K562 (cell line): ENCODE data around the gene TNIK. TPM values are rescaled to one million over a fixed set of nuclear protein-coding genes. Genes with fewer than 3 reads are reported as not detected.

Source experiments
- ATAC-seq: fragments of 200-7000 bp; cut with Tn5 transposase; 3 replicates; pipeline ENCODE4 v1.9.1; 2020; ENCODE audit warnings: moderate library complexity
- BruUV-seq: library from RNA; stranded (reverse); fragments of 400-500 nt; replicated peaks from 2 replicates; lab custom pipeline; 2021; lab: Mats Ljungman, UMichigan
- CTCF ChIA-PET: fragments of 300-600 bp; formaldehyde crosslinking; extraction: SDS; loops from one replicate; lab custom pipeline; 2021; ENCODE audit warnings: low intra/inter-chr PET ratio; lab: Yijun Ruan, JAX
- POLR2A ChIA-PET: fragments of 300-600, 350-650 bp; sonication (Branson Sonifier 250); formaldehyde crosslinking; extraction: SDS; loops from one replicate; lab custom pipeline; 2021; ENCODE audit warnings: antibody characterized with exemption, inconsistent platforms; lab: Yijun Ruan, JAX
- DNase-seq, 4 experiments: peaks; one replicate each; pipeline versions ENCODE4 v3.0.0 to v3.0.0-alpha.2; 2011 to 2018; ENCODE audit warnings: low spot score in 3 of 4, mixed read lengths in 3 of 4; ENCODE audit errors: extremely low read depth in 1 of 4
- FAIRE-seq: peaks from 2 replicates; lab custom pipeline; 2011; peaks lifted over from hg19 to GRCh38; lab: Jason Lieb, UNC
- H2AFZ ChIP-seq: 2 replicates; pipeline ENCODE4 v1.6.0; 2011; ENCODE audit warnings: low read depth, low read length, control low read depth, inconsistent platforms
- H3K27ac ChIP-seq: fragments of 200-600 bp; 3 replicates; pipeline ENCODE4 v1.8.0; 2011; ENCODE audit warnings: low read depth, mild to moderate bottlenecking, control low read depth, inconsistent platforms, low read length, moderate library complexity, mixed read lengths; ENCODE audit errors: extremely low read depth
- H3K27me3 ChIP-seq, 2 experiments: fragments of 300-600 bp in 1 of 2; 2 replicates in 1 of 2; 3 replicates in 1 of 2; pipeline versions ENCODE4 v1.6.0 to v1.8.0; 2011; ENCODE audit warnings: inconsistent platforms in 2 of 2, low read length in 2 of 2, mild to moderate bottlenecking in 1 of 2, mixed read lengths in 1 of 2, moderate library complexity in 1 of 2; ENCODE audit not compliant: control insufficient read depth in 2 of 2, insufficient read depth in 2 of 2
- H3K36me3 ChIP-seq: fragments of 300-600 bp; 3 replicates; pipeline ENCODE4 v1.8.0; 2011; ENCODE audit warnings: mild to moderate bottlenecking, low read length, inconsistent platforms; ENCODE audit not compliant: control insufficient read depth, insufficient read depth
- H3K4me1 ChIP-seq, 2 experiments: fragments of 200-600 bp in 1 of 2; replicated peaks in 1 of 2; 2 replicates in 1 of 2; 3 replicates in 1 of 2; pipeline versions ENCODE4 v1.5.1 to v1.8.0; 2011; ENCODE audit warnings: inconsistent platforms in 2 of 2, low read length in 2 of 2, mild to moderate bottlenecking in 1 of 2, mixed read lengths in 1 of 2, moderate library complexity in 1 of 2; ENCODE audit not compliant: control insufficient read depth in 2 of 2, insufficient read depth in 2 of 2
- H3K4me2 ChIP-seq: 2 replicates; pipeline ENCODE4 v1.6.1; 2011; ENCODE audit warnings: low read length, control low read depth, inconsistent platforms, mixed read lengths; ENCODE audit not compliant: insufficient read depth
- H3K4me3 ChIP-seq: fragments of 200-600 bp; sonication (generic), shearing (Covaris generic); 2 replicates; pipeline ENCODE4 v1.5.1; 2016; ENCODE audit warnings: control low read depth, inconsistent platforms
- H3K79me2 ChIP-seq: fragments of 200-600 bp; 3 replicates; pipeline ENCODE4 v1.8.0; 2011; ENCODE audit warnings: low read length, inconsistent platforms; ENCODE audit not compliant: control insufficient read depth, insufficient read depth
- H3K9ac ChIP-seq, 2 experiments: 2 replicates each; pipeline versions ENCODE4 v1.6.0 to v1.6.1; 2011; ENCODE audit warnings: low read depth in 2 of 2, low read length in 2 of 2, control low read depth in 1 of 2, inconsistent platforms in 1 of 2, mild to moderate bottlenecking in 1 of 2, mixed read lengths in 1 of 2; ENCODE audit not compliant: insufficient read depth in 1 of 2
- H3K9me1 ChIP-seq: one replicate; pipeline ENCODE4 v1.6.0; 2011; ENCODE audit warnings: inconsistent platforms, mild to moderate bottlenecking, low read length, moderate library complexity; ENCODE audit not compliant: control insufficient read depth, insufficient read depth
- H3K9me3 ChIP-seq: replicated peaks from 2 replicates; pipeline ENCODE4 v1.5.1; 2011; ENCODE audit warnings: low read depth, low read length, inconsistent platforms; ENCODE audit not compliant: control insufficient read depth, insufficient read depth
- H4K20me1 ChIP-seq: replicated peaks from 2 replicates; pipeline ENCODE4 v1.6.1; 2011; ENCODE audit warnings: low read length, inconsistent platforms, mixed read lengths; ENCODE audit not compliant: control insufficient read depth, insufficient read depth
- CBFB ChIP-seq: sonication (generic); formaldehyde crosslinking; IDR thresholded peaks from 2 replicates; pipeline ENCODE4 v1.4.0; 2020; ENCODE audit warnings: mild to moderate bottlenecking, missing genetic modification reagents
- CSDE1 ChIP-seq, 2 experiments: fragments of 450-650 bp; IDR thresholded peaks; 2 replicates each; pipeline ENCODE4 v1.6.1; 2016; ENCODE audit warnings: mild to moderate bottlenecking in 1 of 2
- FOXA3 ChIP-seq, 2 experiments: fragments of 450-650 bp in 1 of 2; sonication (generic) in 1 of 2; formaldehyde crosslinking; IDR thresholded peaks in 1 of 2; conservative IDR thresholded peaks in 1 of 2; 2 replicates each; pipeline versions ENCODE4 v1.4.0 to v1.8.0; 2020 to 2022; ENCODE audit warnings: mild to moderate bottlenecking in 2 of 2, missing genetic modification reagents in 1 of 2
- MAFG ChIP-seq: fragments of 450-650 bp; conservative IDR thresholded peaks from 2 replicates; pipeline ENCODE4 v1.6.1; 2016; ENCODE audit warnings: missing genetic modification characterization, missing compliant biosample characterization
- MAFK ChIP-seq: IDR thresholded peaks from 2 replicates; pipeline ENCODE4 v1.6.1; 2011; ENCODE audit warnings: low read length, improper control_type of control experiment
- PHTF2 ChIP-seq: fragments of 250-450 bp; sonication (Bioruptor Pico); IDR thresholded peaks from 2 replicates; pipeline ENCODE4 v1.5.0; 2021; ENCODE audit warnings: mild to moderate bottlenecking
- POLR2B ChIP-seq: fragments of 450-650 bp; IDR thresholded peaks from 2 replicates; pipeline ENCODE4 v1.6.1; 2018; ENCODE audit warnings: low read depth; ENCODE audit not compliant: partially characterized antibody
- PRDM10 ChIP-seq: fragments of 450-650 bp; IDR thresholded peaks from 2 replicates; pipeline ENCODE4 v1.6.1; 2018; ENCODE audit not compliant: partially characterized antibody
- SNAPC5 ChIP-seq: fragments of 250-450 bp; sonication (Bioruptor Pico); IDR thresholded peaks from 2 replicates; pipeline ENCODE4 v1.8.0; 2021; ENCODE audit warnings: moderate library complexity, mild to moderate bottlenecking, inconsistent platforms
- SRSF7 ChIP-seq: fragments of 200-400 bp; formaldehyde crosslinking; optimal IDR thresholded peaks from 2 replicates; pipeline ENCODE3; 2017; ENCODE audit warnings: mild to moderate bottlenecking, low read depth, low read length
- SRSF9 ChIP-seq: fragments of 200-400 bp; formaldehyde crosslinking; IDR thresholded peaks from 2 replicates; pipeline ENCODE4 v1.6.1; 2017; ENCODE audit warnings: low read depth, low read length, borderline replicate concordance
- ZNF277 ChIP-seq: fragments of 250-450 bp; sonication (Bioruptor Pico); IDR thresholded peaks from 2 replicates; pipeline ENCODE4 v1.8.0; 2022; ENCODE audit warnings: inconsistent platforms, mild to moderate bottlenecking, moderate library complexity, borderline replicate concordance
- ZNF561 ChIP-seq: fragments of 450-650 bp; formaldehyde crosslinking; conservative IDR thresholded peaks from 2 replicates; pipeline ENCODE4 v1.4.0; 2020; ENCODE audit warnings: mild to moderate bottlenecking, moderate library complexity
- ZNF586 ChIP-seq: fragments of 450-650 bp; formaldehyde crosslinking; conservative IDR thresholded peaks from 2 replicates; pipeline ENCODE4 v1.4.0; 2020; ENCODE audit warnings: mild to moderate bottlenecking, moderate library complexity
- ZNF699 ChIP-seq: fragments of 250-450 bp; sonication (Bioruptor Pico); IDR thresholded peaks from 2 replicates; pipeline ENCODE4 v1.8.0; 2021; ENCODE audit warnings: mild to moderate bottlenecking, moderate library complexity; ENCODE audit not compliant: insufficient replicate concordance
- whole genome bisulfite sequencing: fragments of 100-300 bp; shearing (Covaris generic); methylation state at CpG from one replicate; pipeline ENCODE4 v1.1.6; 2016; ENCODE audit warnings: low coverage, mixed read lengths; ENCODE audit not compliant: insufficient coverage; ENCODE audit errors: missing lambda C conversion rate; 5-methylcytosine and 5-hydroxymethylcytosine counted together
- in situ Hi-C: fragments of 300-500 bp; cut with MboI; formaldehyde crosslinking; loops from 4 replicates; pipeline ENCODE4 v1.15.0; 2018; ENCODE audit warnings: inconsistent platforms, mixed read lengths
- intact Hi-C: fragments of 100-400 bp; cut with micrococcal nuclease; formaldehyde crosslinking; loops from 2 replicates; pipeline ENCODE4 v1.14.2; 2022
- polyA plus RNA-seq, 8 experiments: library from polyadenylated mRNA; depleted of rRNA in 4 of 8; stranded (reverse) in 5 of 8; unstranded in 3 of 8; fragments of >200 nt; fragmentation: Nextera tagmentation in 2 of 8; fragmentation: Illumina TruSeq in 1 of 8; extraction: Ambion mirVana in 2 of 8; extraction: Trizol in 1 of 8; gene quantifications; 2 replicates each; pipeline versions ENCODE4 v1.2.1 to v1.2.3, GENCODE V29; 2011 to 2014; ENCODE audit warnings: inconsistent platforms in 1 of 8, missing spikeins in 1 of 8
- total RNA-seq, 7 experiments: library from RNA; depleted of rRNA in 6 of 7; stranded (reverse); fragments of >200 nt in 6 of 7; fragmentation: Illumina TruSeq in 2 of 7; extraction: Trizol in 2 of 7; gene quantifications; 2 replicates each; pipeline versions ENCODE4 v1.2.1 to v1.2.3, GENCODE V29; 2011 to 2021; ENCODE audit warnings: low replicate concordance in 1 of 7

TNIK gene
- total and polyA plus RNA-seq, 9 of the 15 experiments (the other 6 are each of a cell fraction or from before 2014, with no cell fraction given): 6.6 to 39.0 (median 24.7) TPM

- no peak for ATAC-seq
- no peaks in the 10 kb centered on the region for H4K20me1 ChIP-seq
- in situ Hi-C loops (no loop called here), intact Hi-C loops (no loop called here)
- H3K36me3 ChIP-seq: peaks cover 42% of the 10 kb centered on the region; the same call in 2 of the 3 replicates
- 59% methylated on average over 3 of the region's 3 CpGs for WGBS
- no peak for DNase-seq
- no peak for TF ChIP-seq POLR2B
- no peak for TF ChIP-seq MAFG (tag)
- no peak for TF ChIP-seq SRSF7
- TF ChIP-seq ZNF586 (CRISPR knock-in tag): no peak
- no peak for TF ChIP-seq ZNF277 (CRISPR knock-in tag)
- TF ChIP-seq SNAPC5 (CRISPR knock-in tag): no peak
- no peak for TF ChIP-seq MAFK
- TF ChIP-seq CBFB (CRISPR knock-in tag): no peak
- TF ChIP-seq CSDE1 (IDR thresholded peaks at IDR 0.05): no peak
- TF ChIP-seq SRSF9: no peak
- no peak for TF ChIP-seq ZNF699 (CRISPR knock-in tag)
- TF ChIP-seq FOXA3 (CRISPR knock-in tag; conservative IDR thresholded peaks at IDR 0.05 in 1 of 2, IDR thresholded peaks at IDR 0.05 in 1 of 2): no peak
- no peak for TF ChIP-seq PHTF2
- TF ChIP-seq PRDM10: no peak
- TF ChIP-seq ZNF561: no peak
- H3K4me1 ChIP-seq: peaks cover 0 to 2% of the 10 kb centered on the region in 2 experiments; a peak in 1 of 5 replicates
- no peak overlapping the region for H3K4me2 ChIP-seq
- no TSS peak for BruUV-seq
- ChIA-PET CTCF (no interaction called here), POLR2A (no interaction called here)
- no peak overlapping the region for H3K4me3 ChIP-seq
- no peaks in the 10 kb centered on the region for H3K9me1 ChIP-seq
- FAIRE-seq: no peak
- H3K9me3 ChIP-seq: no peaks in the 10 kb centered on the region
- no peak overlapping the region for H3K27ac ChIP-seq
- H2AFZ ChIP-seq: no peak overlapping the region
- H3K9ac ChIP-seq: no peak overlapping the region
- H3K27me3 ChIP-seq: no peaks in the 10 kb centered on the region
- H3K79me2 ChIP-seq: no peaks in the 10 kb centered on the region
These were observed 338.0 kb downstream of the TNIK start for GRCh38 chr3:171122240-171122639.
